Measurements from ENCODE around the gene L1CAM. TPM values are rescaled to one million over a fixed set of nuclear protein-coding genes. Genes with fewer than 3 reads are reported as not detected.

L1CAM gene
- total RNA-seq, 1 experiment from 2014 or later = 20.7 TPM

DNA sequence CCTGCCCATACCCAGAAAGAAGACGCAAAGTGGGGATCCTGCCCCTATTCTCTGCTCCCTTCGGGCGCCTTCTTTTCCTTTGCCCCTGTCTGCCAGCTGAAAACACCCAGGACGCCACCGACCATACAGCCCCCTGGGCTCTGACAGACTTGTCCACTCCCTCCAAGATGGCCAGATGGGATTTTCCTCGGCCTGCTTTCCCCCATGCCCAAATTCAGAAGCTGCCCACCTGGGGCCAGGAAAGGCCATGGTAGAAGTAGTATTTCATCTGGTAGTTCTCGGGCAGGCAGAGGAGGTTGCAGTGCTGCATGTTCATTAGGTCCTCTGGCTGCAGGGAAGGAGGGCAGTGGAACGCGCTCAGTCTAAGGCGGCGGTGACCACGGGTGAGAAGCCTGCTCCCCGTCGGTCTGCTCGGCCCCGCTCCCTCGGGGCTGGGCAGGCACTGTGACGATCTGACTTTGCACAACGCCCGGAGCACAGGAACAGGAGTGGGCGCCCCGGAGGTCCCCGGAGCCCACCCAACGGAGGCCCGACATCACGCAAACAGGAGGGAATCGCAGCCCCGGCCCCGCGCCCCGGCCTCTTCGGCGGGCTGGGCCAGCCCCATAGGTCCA lies 48.3 kb upstream of the L1CAM start:
- ChIA-PET CTCF (interaction anchor here (0.6 to 3.9 kb wide), 4 partner anchors 11 to 975 kb away, joined by 3 to 17 read pairs (median 6); no protein-coding TSS in a partner anchor), POLR2A (interaction anchor here (1.2 kb wide), 1 partner anchor 476 kb away, joined by 3 read pairs; no protein-coding TSS in a partner anchor)
- TF ChIP-seq CTCF (IDR thresholded peaks at IDR 0.05; ENCODE audit: unreplicated experiment) = no peak
- BruUV-seq (replicated peaks) = TSS peak; percentile 42
- no peak for DNase-seq (ENCODE audit: unreplicated experiment)
- Mint-ChIP-seq H3K4me3 (ENCODE audit: unreplicated experiment) (peak overlapping the region; percentile 76), H3K36me3 (ENCODE audit: insufficient read depth, unreplicated experiment) (peaks cover 10% of the 10 kb centered on the region), H3K4me1 (ENCODE audit: insufficient read depth, unreplicated experiment) (no peaks in the 10 kb centered on the region), H3K27me3 (ENCODE audit: insufficient read depth, unreplicated experiment) (peaks cover 24% of the 10 kb centered on the region), H3K27ac (ENCODE audit: low read depth, unreplicated experiment) (no peak overlapping the region), H3K9me3 (ENCODE audit: unreplicated experiment) (no peaks in the 10 kb centered on the region)
- intact Hi-C loops (cut with micrococcal nuclease) = no loop called here

- DNase-seq (ENCODE audit: unreplicated experiment) = no peak
- Mint-ChIP-seq H3K4me3 (ENCODE audit: unreplicated experiment) (peak overlapping the region; percentile 76), H3K36me3 (ENCODE audit: insufficient read depth, unreplicated experiment) (peaks cover 10% of the 10 kb centered on the region), H3K27me3 (ENCODE audit: insufficient read depth, unreplicated experiment) (peaks cover 19% of the 10 kb centered on the region), H3K27ac (ENCODE audit: low read depth, unreplicated experiment) (no peak overlapping the region), H3K4me1 (ENCODE audit: insufficient read depth, unreplicated experiment) (no peaks in the 10 kb centered on the region), H3K9me3 (ENCODE audit: unreplicated experiment) (no peaks in the 10 kb centered on the region)
- ChIA-PET CTCF (interaction anchor here (0.6 to 3.9 kb wide), 3 partner anchors 11 to 975 kb away, joined by 3 to 17 read pairs (median 10); no protein-coding TSS in a partner anchor), POLR2A (no interaction called here)
- intact Hi-C loops (cut with micrococcal nuclease) = no loop called here
- BruUV-seq (replicated peaks) = no TSS peak
- TF ChIP-seq CTCF (IDR thresholded peaks at IDR 0.05; ENCODE audit: unreplicated experiment) = no peak
Observed at GRCh38 chrX:153933748-153934147, 47.8 kb upstream of the L1CAM start.

GRCh38 chrX:153932220-153932915 lies 46.4 kb upstream of the L1CAM start:
- H3K4me3 Mint-ChIP-seq (ENCODE audit: unreplicated experiment) = no peak overlapping the region
- H3K9me3 Mint-ChIP-seq (ENCODE audit: unreplicated experiment) = no peaks in the 10 kb centered on the region
- DNase-seq (ENCODE audit: unreplicated experiment) = no peak
- no peak for TF ChIP-seq CTCF (IDR thresholded peaks at IDR 0.05; ENCODE audit: unreplicated experiment)
- ChIA-PET POLR2A (no interaction called here), CTCF (interaction anchor here (0.6 to 3.9 kb wide), 5 partner anchors 9 to 708 kb away, joined by 3 to 17 read pairs (median 5); no protein-coding TSS in a partner anchor)
- peaks cover 11% of the 10 kb centered on the region for H3K27me3 Mint-ChIP-seq (ENCODE audit: insufficient read depth, unreplicated experiment)
- no peaks in the 10 kb centered on the region for H3K4me1 Mint-ChIP-seq (ENCODE audit: insufficient read depth, unreplicated experiment)
- intact Hi-C loops (cut with micrococcal nuclease) = no loop called here
- no peak overlapping the region for H3K27ac Mint-ChIP-seq (ENCODE audit: low read depth, unreplicated experiment)
- peaks cover 10% of the 10 kb centered on the region for H3K36me3 Mint-ChIP-seq (ENCODE audit: insufficient read depth, unreplicated experiment)
- no TSS peak for BruUV-seq (replicated peaks)

GRCh38 chrX:153931748-153932147 lies 45.8 kb upstream of the L1CAM start:
- Mint-ChIP-seq H3K9me3 (ENCODE audit: unreplicated experiment) (no peaks in the 10 kb centered on the region), H3K27ac (ENCODE audit: low read depth, unreplicated experiment) (no peak overlapping the region)
- no peak for TF ChIP-seq CTCF (IDR thresholded peaks at IDR 0.05; ENCODE audit: unreplicated experiment)

More at GRCh38 chrX:153931748-153932147, 45.8 kb upstream of the L1CAM start:
- intact Hi-C loops (cut with micrococcal nuclease) = no loop called here
- no TSS peak for BruUV-seq (replicated peaks)
- no peak for DNase-seq (ENCODE audit: unreplicated experiment)
- no peaks in the 10 kb centered on the region for H3K4me1 Mint-ChIP-seq (ENCODE audit: insufficient read depth, unreplicated experiment)
- H3K36me3 Mint-ChIP-seq (ENCODE audit: insufficient read depth, unreplicated experiment) = peaks cover 10% of the 10 kb centered on the region
- peaks cover 7% of the 10 kb centered on the region for H3K27me3 Mint-ChIP-seq (ENCODE audit: insufficient read depth, unreplicated experiment)
- ChIA-PET POLR2A (no interaction called here), CTCF (interaction anchor here (2.2 to 3.9 kb wide), 2 partner anchors 9 to 15 kb away, joined by 10 to 17 read pairs; no protein-coding TSS in a partner anchor)
- no peak overlapping the region for H3K4me3 Mint-ChIP-seq (ENCODE audit: unreplicated experiment)

Data from MCF 10A (cell line).